K562 (cell line): Measurements from ENCODE around the gene SAMD10. TPM values are rescaled to one million over a fixed set of nuclear protein-coding genes. Genes with fewer than 3 reads are reported as not detected.

Source experiments
- ELF4 ChIP-seq: fragments of 450-650 bp; formaldehyde crosslinking; IDR thresholded peaks from 2 replicates; pipeline ENCODE4 v1.4.0; 2022; ENCODE audit warnings: missing genetic modification characterization
- FOXP4 ChIP-seq: sonication (generic); formaldehyde crosslinking; IDR thresholded peaks from 2 replicates; pipeline ENCODE4 v1.8.0; 2022; ENCODE audit warnings: mild to moderate bottlenecking, missing genetic modification reagents, borderline replicate concordance
- HINFP ChIP-seq: fragments of 450-650 bp; conservative IDR thresholded peaks from 2 replicates; pipeline ENCODE4 v1.6.1; 2016; ENCODE audit warnings: missing genetic modification characterization, low read depth, mild to moderate bottlenecking, control low read depth, missing compliant biosample characterization
- HNRNPK ChIP-seq: fragments of 200-400 bp; formaldehyde crosslinking; IDR thresholded peaks from one replicate; pipeline ENCODE4 v1.6.1; 2018; ENCODE audit warnings: mild to moderate bottlenecking, low read depth, low read length; ENCODE audit not compliant: poor library complexity, severe bottlenecking
- IRF2 ChIP-seq: sonication (generic); formaldehyde crosslinking; IDR thresholded peaks from 2 replicates; pipeline ENCODE4 v1.8.1; 2022; ENCODE audit warnings: mild to moderate bottlenecking, missing genetic modification reagents
- PHF21A ChIP-seq: fragments of 450-650 bp; IDR thresholded peaks from 2 replicates; pipeline ENCODE4 v1.6.1; 2017; ENCODE audit warnings: low read depth, borderline replicate concordance
- SNRNP70 ChIP-seq: fragments of 200-400 bp; formaldehyde crosslinking; optimal IDR thresholded peaks from 2 replicates; pipeline ENCODE3; 2017; ENCODE audit warnings: low read depth, low read length
- TEAD1 ChIP-seq, 2 experiments: fragments of 450-650 bp in 1 of 2; sonication (generic) in 1 of 2; formaldehyde crosslinking; IDR thresholded peaks; 2 replicates each; pipeline versions ENCODE4 v1.4.0 to v1.8.0; 2020 to 2022; ENCODE audit warnings: mild to moderate bottlenecking in 2 of 2, missing genetic modification reagents in 1 of 2
- TOE1 ChIP-seq, 2 experiments: fragments of 450-650 bp in 1 of 2; sonication (generic) in 1 of 2; formaldehyde crosslinking in 1 of 2; IDR thresholded peaks; 2 replicates each; pipeline versions ENCODE4 v1.7.1 to v1.8.0; 2016 to 2022; ENCODE audit warnings: borderline replicate concordance in 2 of 2, mild to moderate bottlenecking in 2 of 2, antibody characterized with exemption in 1 of 2, inconsistent platforms in 1 of 2, low read depth in 1 of 2, missing genetic modification reagents in 1 of 2, moderate library complexity in 1 of 2
- ZFP1 ChIP-seq: fragments of 450-650 bp; formaldehyde crosslinking; IDR thresholded peaks from 2 replicates; pipeline ENCODE4 v1.4.0; 2020; ENCODE audit warnings: mild to moderate bottlenecking, mixed read lengths
- ZMIZ1 ChIP-seq, 2 experiments: fragments of 150-350 bp in 1 of 2; IDR thresholded peaks; 2 replicates each; pipeline ENCODE4 v1.6.1; 2012 to 2016; ENCODE audit warnings: low read depth in 2 of 2, low read length in 2 of 2, mild to moderate bottlenecking in 1 of 2, moderate library complexity in 1 of 2
- ZNF140 ChIP-seq: fragments of 250-450 bp; sonication (Bioruptor Pico); IDR thresholded peaks from 2 replicates; pipeline ENCODE4 v1.8.0; 2021; ENCODE audit warnings: moderate library complexity, mild to moderate bottlenecking, inconsistent platforms
- polyA plus RNA-seq, 8 experiments: library from polyadenylated mRNA; depleted of rRNA in 4 of 8; stranded (reverse) in 5 of 8; unstranded in 3 of 8; fragments of >200 nt; fragmentation: Nextera tagmentation in 2 of 8; fragmentation: Illumina TruSeq in 1 of 8; extraction: Ambion mirVana in 2 of 8; extraction: Trizol in 1 of 8; gene quantifications; 2 replicates each; pipeline versions ENCODE4 v1.2.1 to v1.2.3, GENCODE V29; 2011 to 2014; ENCODE audit warnings: inconsistent platforms in 1 of 8, missing spikeins in 1 of 8
- total RNA-seq, 7 experiments: library from RNA; depleted of rRNA in 6 of 7; stranded (reverse); fragments of >200 nt in 6 of 7; fragmentation: Illumina TruSeq in 2 of 7; extraction: Trizol in 2 of 7; gene quantifications; 2 replicates each; pipeline versions ENCODE4 v1.2.1 to v1.2.3, GENCODE V29; 2011 to 2021; ENCODE audit warnings: low replicate concordance in 1 of 7

The SAMD10 gene
- total and polyA plus RNA-seq, 9 of the 15 experiments (the other 6 are each of a cell fraction or from before 2014, with no cell fraction given): 0.37 to 15.2 (median 4.8) TPM

GRCh38 chr20:63955827-63956663, 23.4 kb downstream of the SAMD10 start, which contains the start of gene UCKL1 (continued):
- TF ChIP-seq PHF21A: no peak
- no peak for TF ChIP-seq TOE1 (IDR thresholded peaks at IDR 0.05; ENCODE audit: borderline replicate concordance)
- no peak for TF ChIP-seq TOE1 (CRISPR knock-in tag; IDR thresholded peaks at IDR 0.05; ENCODE audit: borderline replicate concordance, low read depth)
- no peak for TF ChIP-seq HNRNPK
- peak; percentile 77; the same call in 1 of the 2 replicates for TF ChIP-seq FOXP4
- 0 out of 4 replicates have a peak, but pooled peaks of 1 of the 2 experiments have one; percentile 14 for TF ChIP-seq ZMIZ1 (IDR thresholded peaks at IDR 0.05; ENCODE audit: low read depth in 2 of 2, low read length in 2 of 2)
- no peak for TF ChIP-seq SNRNP70
- no peak for TF ChIP-seq ELF4 (CRISPR knock-in tag)
- 0 out of 2 replicates have a peak, but pooled peaks have one; percentile 52 for TF ChIP-seq IRF2 (CRISPR knock-in tag)
- no peak for TF ChIP-seq ZFP1 (CRISPR knock-in tag)
- TF ChIP-seq ZNF140 (CRISPR knock-in tag): no peak
- TF ChIP-seq HINFP: no peak
- TF ChIP-seq TEAD1 (CRISPR knock-in tag; IDR thresholded peaks at IDR 0.05): peak; percentile 50 to 79; a peak in 2 of 4 replicates
